GM12874 (cell line): ENCODE results near the gene OVOL3.

ENCODE experiments used
- CTCF ChIP-seq: IDR thresholded peaks from 2 replicates; pipeline ENCODE4 v1.5.1; 2011; ENCODE audit warnings: low read depth, mild to moderate bottlenecking, control low read depth, low read length, moderate library complexity; ENCODE audit not compliant: insufficient read depth

The OVOL3 gene

GRCh38 chr19:36103040-36103626 lies 7.8 kb upstream of the OVOL3 start:
- no peak for TF ChIP-seq CTCF

GRCh38 chr19:36103842-36104552 lies 6.9 kb upstream of the OVOL3 start:
- no peak for TF ChIP-seq CTCF

- no peak for TF ChIP-seq CTCF
Observed at GRCh38 chr19:36106441-36106840, 4.5 kb upstream of the OVOL3 start.

- TF ChIP-seq CTCF, result no peak
Observed at GRCh38 chr19:36106991-36107390, 4.0 kb upstream of the OVOL3 start.

GRCh38 chr19:36108684-36109083 lies 2.3 kb upstream of the OVOL3 start:
- no peak for TF ChIP-seq CTCF

- no peak for TF ChIP-seq CTCF
Observed at GRCh38 chr19:36111200-36111539, 227 bp downstream of the OVOL3 start.

GRCh38 chr19:36112678-36113077 lies 1.7 kb downstream of the OVOL3 start:
- no peak for TF ChIP-seq CTCF
